Measurements from ENCODE around the gene PSMB2. TPM values are rescaled to one million over a fixed set of nuclear protein-coding genes. Genes with fewer than 3 reads are reported as not detected.
"Not testable (repeated sequence)": the region's sequence is repeated elsewhere in the genome, so short reads cannot be mapped to it uniquely, and the experiment has no call there.

PSMB2 gene
- total RNA-seq, 1 donor from 2014 or later: 37.0 TPM

DNA sequence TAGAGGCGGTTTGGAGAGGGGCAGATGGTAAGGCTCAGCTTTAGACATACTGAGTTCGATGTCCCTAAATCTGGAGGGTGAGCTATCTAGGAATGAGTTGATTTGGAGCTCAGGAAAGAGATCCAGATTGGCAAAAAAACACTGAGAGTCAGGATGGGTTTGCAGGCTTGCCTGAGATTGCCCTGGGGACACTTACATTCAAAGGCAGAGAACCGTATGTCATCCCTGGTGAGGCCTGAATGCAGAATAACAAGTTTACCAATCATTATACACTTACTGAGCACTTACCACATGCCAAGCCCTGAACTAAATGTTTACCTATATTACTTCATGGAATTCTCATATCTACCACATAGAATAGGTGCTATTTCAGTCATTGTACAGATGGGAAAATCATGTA is 40.7 kb downstream of the PSMB2 start:
- intact Hi-C loops (cut with DNase I): no loop called here
- ATAC-seq (ENCODE audit: poor library complexity) (no peak), DNase-seq (no peak)

DNA sequence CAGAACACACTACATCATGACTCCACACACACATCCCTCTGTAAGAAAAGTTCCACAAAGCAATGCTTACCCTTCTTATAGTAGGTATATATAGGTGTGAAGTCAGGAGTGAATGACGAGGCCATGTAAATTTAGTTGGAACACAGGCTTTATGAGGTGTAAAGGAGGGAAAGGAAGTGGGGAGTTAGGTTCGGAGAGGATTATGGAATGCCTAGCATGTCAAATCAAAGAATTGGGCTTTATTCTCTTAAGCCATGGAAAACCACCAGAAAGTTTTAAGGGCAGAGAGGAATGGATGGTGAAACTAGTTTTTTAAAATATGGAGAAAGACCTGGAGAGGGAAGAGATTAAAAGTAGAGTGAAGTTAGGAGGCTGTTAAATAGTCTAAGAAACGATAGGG is 41.9 kb downstream of the PSMB2 start:
- no peak for ATAC-seq (ENCODE audit: poor library complexity)
- no peak for DNase-seq
- intact Hi-C loops (cut with DNase I): no loop called here

DNA sequence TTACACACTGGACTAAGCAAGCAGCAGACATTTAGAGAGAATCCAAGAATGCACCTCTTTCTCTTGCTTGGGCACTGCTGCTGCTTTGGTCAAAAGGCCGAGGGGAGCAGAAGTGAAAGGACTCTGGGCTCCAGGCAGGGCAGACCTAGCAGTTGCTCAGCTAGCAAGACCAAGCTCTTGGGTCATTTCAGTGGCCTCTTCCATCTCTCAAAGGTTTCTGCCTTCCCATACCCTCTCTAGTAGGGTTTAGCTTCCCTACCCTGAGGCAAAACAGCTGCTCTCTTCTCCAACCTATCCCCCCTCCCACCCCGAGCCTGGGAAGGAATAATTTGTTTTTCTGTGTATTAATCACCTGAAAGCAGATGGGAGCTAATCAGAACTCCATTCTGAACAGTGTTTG is 42.4 kb downstream of the PSMB2 start:
- intact Hi-C loops (cut with DNase I): no loop called here
- ATAC-seq (ENCODE audit: poor library complexity) (no peak), DNase-seq (no peak)

DNA sequence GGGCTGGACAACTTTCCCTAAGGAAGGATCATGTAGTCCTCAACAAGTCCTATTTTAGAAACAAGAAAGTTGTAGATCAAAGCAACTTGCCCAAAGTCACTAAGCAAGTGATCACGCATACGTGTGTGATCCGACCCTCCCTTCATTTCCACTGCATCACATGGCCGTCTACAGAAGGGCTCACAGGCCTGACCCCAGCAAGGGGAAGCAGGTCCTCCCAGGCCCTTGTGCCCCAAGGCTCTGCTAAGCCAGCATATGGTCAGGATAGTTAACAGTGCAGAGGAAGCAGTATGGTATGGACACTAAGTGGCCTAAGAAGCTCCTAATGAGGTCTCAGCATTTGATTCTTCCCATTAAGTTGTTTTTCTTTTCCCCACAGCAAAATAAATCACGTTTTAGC is 43.5 kb downstream of the PSMB2 start:
- intact Hi-C loops (cut with DNase I): no loop called here
- ATAC-seq (ENCODE audit: poor library complexity) (no peak), DNase-seq (no peak)

DNA sequence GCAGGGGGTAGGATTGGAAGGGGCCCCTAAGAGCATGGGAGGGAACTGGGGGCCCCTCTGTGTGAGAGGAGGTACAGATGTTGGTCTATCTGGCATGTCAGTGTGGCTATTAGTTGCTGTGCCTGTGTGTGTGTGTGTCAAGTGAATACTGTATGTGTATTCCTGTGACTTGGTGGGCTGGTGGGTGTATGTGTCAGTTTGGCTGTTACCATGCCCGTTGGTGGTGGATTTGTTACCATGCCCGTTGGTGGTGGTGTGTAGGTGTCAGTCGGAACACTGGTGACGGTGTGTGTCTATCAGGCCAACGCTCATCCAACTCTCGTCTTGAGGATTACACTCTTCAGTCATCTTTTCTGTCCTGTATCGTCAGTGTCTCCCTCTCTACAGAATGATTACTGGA is 45.6 kb downstream of the PSMB2 start:
- no peak for ATAC-seq (ENCODE audit: poor library complexity)
- intact Hi-C loops (cut with DNase I): no loop called here
- no peak for DNase-seq

DNA sequence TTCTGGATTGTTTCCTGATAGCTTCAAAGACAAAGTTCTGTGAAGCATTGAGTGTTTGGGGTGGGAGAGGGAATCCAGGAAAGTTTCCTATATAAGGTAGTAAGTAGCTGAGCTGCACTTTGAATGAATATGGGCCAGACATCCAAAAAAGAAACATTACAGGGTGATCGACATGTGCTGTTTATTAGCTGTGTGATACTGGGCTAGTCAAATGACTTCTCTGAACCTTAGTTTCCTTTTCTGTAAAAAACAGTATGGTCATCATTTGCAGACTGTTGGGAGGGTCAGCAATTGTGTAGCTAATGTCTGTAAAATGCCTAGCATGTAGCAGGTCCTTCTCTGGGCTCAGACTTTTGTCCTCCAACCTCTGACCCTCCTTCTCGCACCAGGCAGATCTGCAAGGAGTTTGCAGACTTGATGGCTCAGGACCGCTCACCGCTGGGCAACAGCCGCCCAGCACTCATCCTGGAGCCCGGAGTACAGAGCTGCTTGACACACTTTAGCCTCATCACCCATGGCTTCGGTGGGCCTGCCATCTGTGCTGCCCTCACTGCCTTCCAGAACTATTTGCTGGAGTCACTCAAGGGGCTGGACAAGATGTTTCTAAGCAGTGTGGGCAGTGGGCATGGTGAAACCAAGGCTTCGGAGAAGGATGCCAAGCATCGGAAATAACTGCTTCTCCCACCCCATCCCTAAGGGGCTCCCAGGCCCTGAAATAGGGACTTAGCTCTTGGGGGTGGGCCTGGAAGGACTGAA is 47.1 kb downstream of the PSMB2 start:
- intact Hi-C loops (cut with DNase I): no loop called here
- DNase-seq: no peak

DNA sequence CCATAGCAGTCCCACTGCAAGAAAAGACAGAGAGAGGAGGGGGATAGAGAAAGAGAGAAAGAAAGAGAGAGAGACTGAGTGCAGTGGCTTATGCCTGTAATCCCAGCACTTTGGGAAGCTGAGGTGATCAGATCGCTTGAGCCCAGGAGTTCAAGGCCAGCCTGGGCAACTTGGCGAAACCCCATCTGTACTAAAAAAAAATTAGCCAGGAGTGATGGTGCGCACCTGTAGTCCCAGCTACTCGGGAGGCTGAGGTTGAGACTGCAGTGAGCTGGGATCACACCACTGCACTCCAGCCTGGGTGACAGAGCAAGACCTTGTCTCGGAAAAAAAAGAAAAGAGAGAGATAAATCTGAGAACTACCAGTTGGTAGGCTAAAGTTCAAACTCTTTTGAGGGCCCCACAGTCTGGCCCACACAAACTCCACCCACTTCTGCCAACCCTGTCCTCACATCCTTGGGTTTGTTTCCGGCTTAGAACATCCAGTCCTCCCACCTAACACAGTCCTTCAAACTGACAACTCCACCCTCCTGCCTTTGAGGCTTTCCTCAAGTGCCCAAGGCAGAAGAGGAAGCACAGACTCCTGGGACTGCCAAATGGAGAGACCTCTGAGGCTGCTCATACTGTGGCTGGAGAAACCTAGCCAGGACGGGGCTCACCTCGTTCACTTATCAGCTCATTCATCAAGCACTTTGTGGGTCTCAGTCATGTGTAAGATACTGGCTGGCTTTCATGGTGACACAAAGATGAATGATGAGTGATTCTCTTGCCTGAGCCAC is 48.1 kb downstream of the PSMB2 start:
- ATAC-seq (ENCODE audit: poor library complexity): no peak
- intact Hi-C loops (cut with DNase I): no loop called here
- no peak for DNase-seq

More for the DNA sequence above, 47.1 kb downstream of the PSMB2 start:
- ATAC-seq (ENCODE audit: poor library complexity): no peak

DNA sequence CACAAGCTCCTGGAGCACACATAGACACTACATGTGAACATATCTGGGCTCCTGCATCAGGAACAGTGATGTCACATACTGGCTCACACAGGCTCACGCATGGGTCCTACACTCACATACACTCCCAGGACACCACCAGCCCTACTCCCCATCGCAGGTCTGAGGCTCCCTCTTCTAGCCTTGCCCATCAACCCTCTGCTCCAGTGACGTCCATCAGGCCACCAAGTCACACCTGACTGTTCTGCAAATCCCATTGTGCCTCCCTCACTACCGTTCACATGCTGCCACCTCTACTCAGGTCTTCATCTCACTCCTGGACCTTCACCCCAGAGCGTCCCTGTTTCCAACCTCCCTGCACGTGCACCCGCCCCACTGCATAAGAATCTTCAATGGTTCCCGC is 50.1 kb downstream of the PSMB2 start:
- intact Hi-C loops (cut with DNase I): no loop called here
- DNase-seq: no peak

DNA sequence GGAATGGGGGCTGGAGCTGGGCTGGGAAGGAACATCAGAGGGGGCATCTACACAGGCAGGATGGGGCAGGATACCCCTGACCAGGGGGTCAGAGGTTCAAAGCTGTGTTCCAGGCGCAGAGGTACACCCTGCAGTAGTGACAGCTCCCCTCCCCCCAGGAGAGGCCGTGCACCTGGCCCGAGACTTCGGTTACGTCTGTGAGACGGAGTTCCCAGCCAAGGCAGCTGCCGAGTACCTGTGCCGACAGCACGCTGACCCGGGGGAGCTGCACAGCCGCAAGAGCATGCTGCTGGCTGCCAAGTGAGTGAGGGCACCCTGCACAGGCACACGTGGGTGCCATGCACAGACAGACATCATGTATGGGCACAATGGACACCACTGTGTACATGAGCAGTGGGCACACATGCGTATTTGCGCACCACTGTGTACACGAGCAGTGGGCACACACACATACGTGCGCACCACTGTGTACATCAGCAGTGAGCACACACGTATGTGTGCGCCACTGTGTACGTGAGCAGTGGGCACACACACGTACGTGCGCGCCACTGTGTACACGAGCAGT is 50.8 kb downstream of the PSMB2 start:
- ATAC-seq (ENCODE audit: poor library complexity) (no peak), DNase-seq (no peak)
- intact Hi-C loops (cut with DNase I): no loop called here

More for the DNA sequence above, 50.1 kb downstream of the PSMB2 start:
- no peak for ATAC-seq (ENCODE audit: poor library complexity)

DNA sequence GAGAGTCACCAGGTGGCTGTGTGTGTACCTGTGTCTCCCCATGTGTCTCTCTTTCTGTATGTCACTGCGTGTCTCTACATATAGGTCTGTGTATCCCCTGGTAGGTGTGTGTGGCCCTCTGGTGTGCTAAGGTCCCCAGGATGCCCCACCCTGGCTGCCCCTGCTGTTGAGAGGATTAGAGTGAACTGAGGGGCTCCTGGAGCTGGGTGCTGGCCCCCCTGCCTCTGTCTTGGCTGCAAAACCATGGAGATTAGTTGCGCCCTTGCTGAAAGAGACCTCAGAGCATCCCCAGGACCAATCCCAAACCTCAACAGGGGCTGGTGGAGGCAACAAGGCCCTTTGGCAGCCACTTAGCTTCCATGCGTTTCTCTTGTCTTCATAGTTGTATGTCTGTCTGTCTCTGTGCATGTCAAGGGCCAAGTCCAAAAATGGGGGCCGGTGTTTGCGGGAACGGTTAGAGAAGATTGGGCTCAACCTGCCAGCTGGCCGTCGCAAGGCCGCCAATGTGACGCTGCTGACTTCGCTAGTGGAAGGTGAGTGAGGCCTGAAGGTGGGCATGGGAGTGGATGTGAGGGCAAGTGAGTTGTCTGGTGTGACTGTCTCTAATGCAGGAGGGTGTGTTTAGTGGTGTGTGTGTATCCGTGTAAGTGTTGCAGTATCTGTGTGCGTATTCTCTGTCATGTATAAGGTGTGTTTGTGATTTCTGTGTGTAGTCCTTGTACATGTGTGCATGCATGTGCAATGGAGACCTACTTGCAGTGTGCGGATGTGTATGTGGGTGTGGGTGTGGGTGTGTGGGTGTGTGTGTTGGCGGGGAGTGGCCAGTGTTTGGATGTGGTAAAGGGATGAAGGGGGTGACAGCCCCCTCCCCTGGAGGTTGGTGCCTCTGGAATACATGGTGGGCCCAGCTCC is 51.6 kb downstream of the PSMB2 start:
- intact Hi-C loops (cut with DNase I): no loop called here
- no peak for ATAC-seq (ENCODE audit: poor library complexity)
- DNase-seq: no peak

DNA sequence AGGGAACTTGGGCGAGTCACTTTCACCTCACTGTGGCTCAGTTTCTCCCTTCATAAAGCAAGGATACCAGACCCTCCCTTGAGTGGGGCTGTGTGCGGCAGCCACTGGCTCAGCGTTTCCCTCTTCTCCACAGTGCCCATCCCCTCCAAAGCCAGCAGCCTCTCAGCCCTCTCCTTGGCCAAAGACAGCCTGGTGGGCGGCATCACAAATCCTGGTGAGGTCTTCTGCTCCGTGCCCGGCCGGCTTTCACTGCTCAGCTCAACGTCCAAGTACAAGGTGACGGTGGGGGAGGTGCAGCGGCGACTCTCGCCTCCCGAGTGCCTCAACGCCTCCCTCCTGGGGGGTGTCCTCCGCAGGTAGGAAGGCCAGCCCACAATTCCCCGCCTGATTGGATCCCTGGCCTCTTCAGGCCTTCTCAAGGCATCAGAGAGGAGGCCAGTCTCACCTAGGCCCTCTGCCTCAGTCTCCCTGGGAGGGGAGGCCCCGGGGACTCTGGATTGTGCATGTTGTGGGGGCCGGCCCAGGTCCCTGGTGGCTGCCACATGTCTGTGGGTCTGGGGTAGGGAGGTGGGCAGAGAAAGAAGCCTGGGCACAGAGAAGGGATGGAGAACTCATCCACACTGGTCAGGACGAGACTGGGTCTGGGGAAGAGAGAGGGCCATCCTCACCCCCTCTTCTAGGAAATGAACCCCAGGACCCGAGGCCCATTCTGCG is 53.0 kb downstream of the PSMB2 start:
- DNase-seq (no peak), ATAC-seq (ENCODE audit: poor library complexity) (no peak)
- intact Hi-C loops (cut with DNase I): no loop called here

DNA sequence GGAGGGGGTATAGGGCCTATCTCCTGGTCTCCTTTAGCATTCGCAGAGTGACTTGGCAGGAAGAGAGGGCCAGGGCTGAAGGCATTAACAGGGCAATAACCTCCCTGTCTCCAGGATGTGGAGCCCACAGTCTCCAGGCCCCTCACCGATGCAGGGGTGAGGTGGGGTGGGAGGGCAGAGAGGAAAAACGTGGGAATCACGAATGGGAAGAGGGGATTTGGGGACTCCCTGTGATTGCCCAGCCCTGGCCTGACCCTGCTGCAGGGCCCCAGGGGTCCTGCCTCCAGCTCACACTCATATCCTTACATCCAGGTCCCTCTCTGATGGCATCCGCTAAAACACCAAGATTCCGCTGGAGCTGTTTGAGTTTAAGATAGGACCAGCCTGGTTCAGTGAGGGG is 53.6 kb downstream of the PSMB2 start:
- intact Hi-C loops (cut with DNase I): no loop called here
- ATAC-seq (ENCODE audit: poor library complexity) (no peak), DNase-seq (no peak)

DNA sequence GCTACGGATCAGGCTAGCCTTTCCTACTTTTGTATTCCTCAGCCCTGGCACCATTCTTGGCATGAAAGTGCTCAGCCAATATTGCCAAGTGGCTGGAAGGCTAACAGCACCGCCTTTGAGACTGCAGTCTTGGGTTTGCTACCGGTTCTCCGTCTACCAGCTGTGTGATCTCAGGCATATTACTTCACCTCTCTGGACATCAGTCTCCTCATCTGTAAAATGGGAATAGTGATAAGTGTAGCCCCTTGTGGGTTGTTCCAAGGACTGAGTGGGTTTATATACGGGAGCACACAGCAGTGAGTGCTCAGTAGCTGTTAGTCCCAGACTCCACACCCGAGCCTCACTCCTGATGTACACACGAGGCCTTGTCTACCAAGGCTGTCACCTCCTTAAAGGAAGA is 54.5 kb downstream of the PSMB2 start:
- DNase-seq: no peak
- no peak for ATAC-seq (ENCODE audit: poor library complexity)
- intact Hi-C loops (cut with DNase I): no loop called here

DNA sequence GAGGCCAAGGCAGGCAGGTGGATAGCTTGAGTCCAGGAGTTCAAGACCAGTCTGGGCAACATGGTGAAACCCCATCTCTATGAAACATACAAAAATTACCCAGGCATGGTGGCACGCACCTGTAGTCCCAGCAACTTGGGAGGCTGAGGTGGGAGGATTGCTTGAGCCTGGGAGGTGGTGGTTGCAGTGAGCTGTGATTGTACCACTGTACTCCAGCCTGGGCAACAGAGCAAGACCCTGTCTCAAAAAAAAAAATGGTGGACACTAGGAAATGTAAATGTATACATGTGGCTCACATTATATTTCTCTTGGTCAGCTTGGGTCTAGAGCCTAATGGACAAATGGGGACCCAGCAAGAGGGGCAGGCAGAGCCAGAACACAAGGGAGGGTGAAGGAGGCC is 55.5 kb downstream of the PSMB2 start:
- ATAC-seq (ENCODE audit: poor library complexity); DNase-seq; intact Hi-C loops (cut with DNase I): not testable (repeated sequence)

DNA sequence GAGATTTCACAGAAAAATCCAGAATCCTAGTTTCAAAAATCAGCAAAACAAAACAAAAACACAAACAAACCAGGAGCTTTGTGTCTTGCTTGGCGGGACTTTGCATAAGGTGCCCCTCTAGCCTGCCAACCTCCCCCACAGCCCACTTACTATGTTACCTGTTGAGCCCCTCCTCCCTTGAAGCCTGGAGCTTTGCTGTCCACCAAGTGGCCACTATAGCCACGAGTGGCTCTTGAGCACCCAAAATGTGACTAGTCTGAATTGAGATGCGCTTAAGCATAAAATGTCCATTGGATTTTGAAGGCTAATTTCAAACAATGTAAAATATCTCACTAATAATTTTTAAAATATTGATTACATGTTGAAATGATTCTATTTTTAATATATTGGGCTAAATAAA is 56.0 kb downstream of the PSMB2 start:
- DNase-seq (no peak), ATAC-seq (ENCODE audit: poor library complexity) (no peak)
- intact Hi-C loops (cut with DNase I): no loop called here

DNA sequence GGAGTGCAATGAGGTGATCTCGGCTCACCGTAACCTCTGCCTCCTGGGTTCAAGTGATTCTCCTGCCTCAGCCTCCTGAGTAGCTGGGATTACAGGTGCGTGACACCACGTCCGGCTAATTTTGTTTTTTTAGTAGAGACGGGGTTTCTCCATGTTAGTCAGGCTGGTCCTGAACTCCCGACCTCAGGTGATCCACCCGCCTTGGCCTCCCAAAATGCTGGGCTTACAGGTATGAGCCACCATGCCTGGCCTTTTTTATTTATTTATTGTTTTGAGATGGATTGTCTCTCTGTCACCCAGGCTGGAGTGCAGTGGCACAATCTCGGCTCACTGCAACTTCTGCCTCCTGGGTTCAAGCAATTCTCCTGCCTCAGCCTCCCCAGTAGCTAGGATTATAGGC is 59.7 kb downstream of the PSMB2 start:
- DNase-seq; ATAC-seq (ENCODE audit: poor library complexity); intact Hi-C loops (cut with DNase I): not testable (repeated sequence)

DNA sequence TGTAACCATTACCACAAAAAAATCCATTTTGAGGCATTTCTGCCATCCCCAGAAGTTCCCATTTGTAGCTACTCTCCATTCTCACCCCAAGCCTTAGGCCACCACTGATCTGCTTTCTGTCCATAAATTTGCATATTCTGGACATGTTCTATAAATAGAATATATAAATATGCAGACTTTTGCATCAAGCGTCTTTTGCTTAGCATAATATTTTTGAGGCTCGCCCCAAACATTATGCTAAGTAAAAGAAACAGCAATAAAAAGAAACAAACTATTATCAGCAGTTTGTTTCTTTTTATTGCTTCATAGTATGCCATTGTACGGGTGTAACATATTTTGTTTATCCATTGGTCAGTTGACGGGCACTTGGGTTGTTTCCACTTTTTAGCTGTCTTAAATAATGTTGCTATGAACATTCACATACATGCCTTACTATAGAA is 60.4 kb downstream of the PSMB2 start:
- ATAC-seq (ENCODE audit: poor library complexity): no peak

More for the DNA sequence above, 60.4 kb downstream of the PSMB2 start:
- no peak for DNase-seq
- intact Hi-C loops (cut with DNase I): no loop called here

Data from Right ventricle myocardium superior (tissue), 1 donor.